Measurements from ENCODE around the gene NREP.

NREP gene

DNA sequence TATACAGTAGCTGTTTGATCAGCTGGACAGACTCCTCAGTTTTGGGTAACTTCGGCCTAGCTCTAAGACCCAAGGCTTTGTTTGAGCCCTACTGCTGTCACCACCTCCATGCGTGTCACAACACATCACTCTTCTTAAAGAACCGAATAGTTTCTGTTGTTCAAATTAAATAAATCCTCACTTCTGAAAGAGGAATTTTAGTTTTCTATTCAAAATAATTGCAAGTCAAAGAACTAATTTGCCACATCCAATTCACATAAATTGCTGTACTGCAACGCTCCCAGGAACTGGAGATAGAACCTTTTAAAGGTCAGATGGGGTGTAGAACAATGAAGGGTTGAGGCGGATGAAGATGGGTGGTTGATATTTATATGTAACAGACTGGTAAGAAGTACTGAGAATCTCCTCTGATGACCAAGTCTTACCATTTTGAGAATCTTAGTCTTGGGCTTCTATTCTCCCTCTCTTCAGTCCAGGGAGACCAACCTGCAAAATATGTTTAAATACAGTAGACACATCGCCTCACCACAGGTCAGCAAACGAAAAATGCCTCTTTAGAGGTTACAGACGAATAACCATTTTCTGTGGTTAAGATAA is 1.6 kb downstream of the NREP start:
- Histone ChIP-seq H3K9me3 (ENCODE audit: severe bottlenecking) (no peaks in the 10 kb centered on the region), H3K27ac (no peak overlapping the region), H3K27me3 (ENCODE audit: insufficient read depth, low read depth, severe bottlenecking) (no peaks in the 10 kb centered on the region), H3K36me3 (peaks cover 4% of the 10 kb centered on the region; the same call in 1 of the 2 replicates), H3K4me3 (ENCODE audit: low read depth, low read length) (peak overlapping the region; percentile 100)
- DNase-seq: no peak
- TF ChIP-seq, protein P1, sequence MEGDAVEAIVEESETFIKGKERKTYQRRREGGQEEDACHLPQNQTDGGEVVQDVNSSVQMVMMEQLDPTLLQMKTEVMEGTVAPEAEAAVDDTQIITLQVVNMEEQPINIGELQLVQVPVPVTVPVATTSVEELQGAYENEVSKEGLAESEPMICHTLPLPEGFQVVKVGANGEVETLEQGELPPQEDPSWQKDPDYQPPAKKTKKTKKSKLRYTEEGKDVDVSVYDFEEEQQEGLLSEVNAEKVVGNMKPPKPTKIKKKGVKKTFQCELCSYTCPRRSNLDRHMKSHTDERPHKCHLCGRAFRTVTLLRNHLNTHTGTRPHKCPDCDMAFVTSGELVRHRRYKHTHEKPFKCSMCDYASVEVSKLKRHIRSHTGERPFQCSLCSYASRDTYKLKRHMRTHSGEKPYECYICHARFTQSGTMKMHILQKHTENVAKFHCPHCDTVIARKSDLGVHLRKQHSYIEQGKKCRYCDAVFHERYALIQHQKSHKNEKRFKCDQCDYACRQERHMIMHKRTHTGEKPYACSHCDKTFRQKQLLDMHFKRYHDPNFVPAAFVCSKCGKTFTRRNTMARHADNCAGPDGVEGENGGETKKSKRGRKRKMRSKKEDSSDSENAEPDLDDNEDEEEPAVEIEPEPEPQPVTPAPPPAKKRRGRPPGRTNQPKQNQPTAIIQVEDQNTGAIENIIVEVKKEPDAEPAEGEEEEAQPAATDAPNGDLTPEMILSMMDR (IDR thresholded peaks at IDR 0.05; ENCODE audit: low read depth, low read length): no peak

DNA sequence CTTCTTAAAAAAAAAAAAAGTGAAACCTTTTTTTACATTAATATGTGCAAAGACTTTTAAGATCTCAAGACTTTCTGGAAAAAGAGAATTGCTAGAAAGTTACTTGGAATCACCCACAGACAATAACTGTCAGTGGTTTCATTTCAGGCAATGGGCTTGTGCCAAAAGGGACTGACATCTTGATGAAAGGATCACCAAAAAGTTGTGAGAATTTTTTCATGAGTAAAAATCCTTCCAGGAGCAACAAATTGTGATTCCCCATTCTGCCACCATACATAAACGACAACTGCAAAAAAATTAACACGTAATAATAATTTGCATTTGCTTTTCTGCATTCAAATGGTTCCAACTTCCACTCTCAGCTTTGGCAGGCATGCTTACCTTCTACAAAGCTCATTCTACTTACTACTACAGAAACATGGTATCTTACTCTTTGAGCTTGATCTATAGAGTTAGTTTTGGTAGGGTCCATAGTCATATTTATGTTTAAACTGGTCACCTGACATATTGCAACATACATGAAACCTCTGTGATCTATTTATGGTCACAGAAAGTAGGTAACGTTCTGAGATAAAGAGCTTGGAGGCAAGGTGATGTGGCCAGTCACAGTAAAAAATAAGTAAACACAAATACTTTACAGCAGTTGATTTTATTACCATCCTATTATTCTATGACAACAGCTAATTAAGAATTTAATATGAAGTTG is 3.0 kb downstream of the NREP start:
- Histone ChIP-seq H3K36me3 (peaks cover 4% of the 10 kb centered on the region), H3K27ac (no peak overlapping the region), H3K27me3 (ENCODE audit: insufficient read depth, low read depth, severe bottlenecking) (no peaks in the 10 kb centered on the region), H3K4me3 (ENCODE audit: low read depth, low read length) (no peak overlapping the region), H3K9me3 (ENCODE audit: severe bottlenecking) (no peaks in the 10 kb centered on the region)
- DNase-seq: no peak
- TF ChIP-seq, protein P1 (IDR thresholded peaks at IDR 0.05; ENCODE audit: low read depth, low read length): no peak

DNA sequence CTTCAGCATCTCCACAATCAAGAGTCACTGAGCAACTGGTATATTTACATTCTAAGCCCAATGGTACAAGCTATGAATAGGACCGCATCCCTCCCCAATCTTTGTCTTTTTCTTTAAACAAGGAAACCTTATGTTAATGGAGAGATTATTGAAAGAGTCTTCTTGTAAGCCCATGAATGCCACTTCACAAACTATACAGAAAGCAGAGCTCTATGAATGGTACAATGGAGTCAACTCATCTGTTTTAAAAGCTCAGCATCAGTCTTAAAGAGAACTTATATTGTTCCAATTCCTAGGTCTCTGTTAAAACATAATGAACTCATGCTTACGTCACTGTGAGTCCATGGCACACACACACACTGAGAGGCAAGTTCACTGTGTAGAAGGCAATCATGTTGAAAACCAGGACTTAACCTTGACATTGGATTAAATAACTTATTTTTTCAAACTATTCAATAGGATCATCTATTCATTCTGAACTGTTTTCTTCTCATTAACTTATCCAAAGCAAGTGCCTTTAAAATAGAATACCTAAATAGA is 4.5 kb downstream of the NREP start:
- TF ChIP-seq, protein P1 (IDR thresholded peaks at IDR 0.05; ENCODE audit: low read depth, low read length): no peak
- Histone ChIP-seq H3K27me3 (ENCODE audit: insufficient read depth, low read depth, severe bottlenecking) (no peaks in the 10 kb centered on the region), H3K27ac (no peak overlapping the region), H3K4me3 (ENCODE audit: low read depth, low read length) (no peak overlapping the region), H3K36me3 (peaks cover 7% of the 10 kb centered on the region), H3K9me3 (ENCODE audit: severe bottlenecking) (no peaks in the 10 kb centered on the region)
- no peak for DNase-seq

DNA sequence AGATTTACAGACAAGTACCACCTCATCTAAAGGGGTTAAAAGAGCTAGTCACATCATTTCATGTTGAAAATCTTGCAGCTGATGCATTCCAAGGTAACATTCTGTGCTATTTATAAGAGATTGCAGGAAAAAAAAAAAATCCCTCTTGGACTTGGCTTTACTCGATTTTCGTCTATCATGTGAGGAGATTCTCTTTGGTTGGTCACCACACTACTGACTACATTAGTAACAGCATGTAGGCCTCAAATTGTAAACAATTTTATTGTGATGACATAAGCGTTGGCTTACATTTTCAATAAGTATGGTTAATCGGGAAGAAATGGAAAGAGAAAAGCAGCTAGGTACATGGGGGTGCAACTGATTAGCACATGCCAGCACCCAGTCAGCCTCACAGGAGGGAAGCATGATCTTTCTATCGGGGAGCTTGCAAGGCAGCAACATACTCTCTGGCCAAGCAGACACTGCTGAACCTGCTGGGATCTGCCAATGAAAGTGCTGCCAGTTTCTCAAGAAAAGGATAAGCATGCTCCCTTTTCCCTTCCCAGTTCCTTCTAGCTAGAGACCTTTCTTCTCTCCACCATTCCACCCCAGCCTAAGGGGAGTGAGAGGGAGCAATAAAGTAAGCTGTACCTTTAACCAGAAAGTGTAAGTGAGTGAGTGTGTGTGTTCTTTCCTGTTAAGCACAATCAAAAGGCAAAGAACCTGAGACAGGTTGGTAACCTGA is 7.5 kb downstream of the NREP start:
- TF ChIP-seq, protein P1 (IDR thresholded peaks at IDR 0.05; ENCODE audit: low read depth, low read length): no peak
- H3K9me3 ChIP-seq (ENCODE audit: severe bottlenecking): no peaks in the 10 kb centered on the region
- H3K27ac ChIP-seq: no peak overlapping the region
- no peak for DNase-seq
- peaks cover 7% of the 10 kb centered on the region for H3K36me3 ChIP-seq
- no peaks in the 10 kb centered on the region for H3K27me3 ChIP-seq (ENCODE audit: insufficient read depth, low read depth, severe bottlenecking)
- H3K4me3 ChIP-seq (ENCODE audit: low read depth, low read length): no peak overlapping the region

DNA sequence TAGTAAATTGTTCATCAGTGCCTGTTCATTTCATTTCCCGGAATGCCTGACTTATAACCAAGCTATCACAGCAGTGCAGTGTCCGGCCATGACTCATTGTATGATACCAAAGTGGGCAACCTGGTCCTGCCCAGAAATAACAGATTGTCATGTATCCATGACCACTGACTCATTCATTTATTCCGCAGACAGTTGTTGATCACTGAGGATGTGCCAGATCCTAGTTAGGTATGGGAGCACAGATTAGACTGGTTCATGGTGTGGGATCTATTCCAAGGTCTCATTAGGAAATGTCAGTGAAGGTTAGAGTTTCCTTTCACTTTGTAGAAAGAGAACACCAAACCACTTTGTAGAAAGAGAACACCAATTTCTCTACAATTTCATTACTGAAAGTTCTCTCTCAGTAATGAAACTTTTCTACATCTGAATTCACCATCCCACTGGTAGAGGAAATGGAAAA is 8.7 kb downstream of the NREP start:
- no peak for DNase-seq
- peaks cover 7% of the 10 kb centered on the region for H3K36me3 ChIP-seq
- H3K9me3 ChIP-seq (ENCODE audit: severe bottlenecking): no peaks in the 10 kb centered on the region
- TF ChIP-seq, protein P1 (IDR thresholded peaks at IDR 0.05; ENCODE audit: low read depth, low read length): no peak
- no peak overlapping the region for H3K27ac ChIP-seq
- H3K27me3 ChIP-seq (ENCODE audit: insufficient read depth, low read depth, severe bottlenecking): no peaks in the 10 kb centered on the region
- H3K4me3 ChIP-seq (ENCODE audit: low read depth, low read length): no peak overlapping the region
